Measurements from ENCODE around the gene NMRK1. TPM values are rescaled to one million over a fixed set of nuclear protein-coding genes. Genes with fewer than 3 reads are reported as not detected.

The NMRK1 gene
- total RNA-seq, result 20.0 and 26.1 TPM in 2 replicates

GRCh38 chr9:75087824-75088645 lies at the start of gene NMRK1, which contains the start of gene OSTF1:
NMRK1 (minus strand) TSS chr9:75088155; CDS start chr9:75083115, 5,040 bp downstream.
OSTF1 (plus strand) TSS chr9:75088514; CDS start chr9:75088693, 179 bp downstream.

Small RNAs within 50 kb of the gene (small RNA-seq; reads per million reads assigned to genes)
- gene RF02271, result not detected

Other genes with a start within 250 kb of the NMRK1 start
- 0.38 and 0.65 TPM in 2 replicates for gene TRPM6, start 200.2 kb downstream of the NMRK1 start, total RNA-seq
- gene C9orf40, start 135.2 kb downstream of the NMRK1 start, total RNA-seq, result 2.9 and 5.3 TPM in 2 replicates
- 23.2 and 30.5 TPM in 2 replicates for gene CARNMT1, start 59.9 kb downstream of the NMRK1 start, total RNA-seq
- 73.9 and 75.5 TPM in 2 replicates for gene OSTF1, start 359 bp upstream of the NMRK1 start, total RNA-seq